HL-60/S4 treated with phorbol 12-myristate 13-acetate at 8.2 ng/mL for 4 days and 3 days (cell line): Measurements from ENCODE around the gene TMEM114.

Experiments
- in situ Hi-C: fragments of 300-500 bp; cut with MboI; formaldehyde crosslinking; loops from 2 replicates; pipeline ENCODE4 v1.15.0; 2022; ENCODE audit warnings: low sequenced_read_pairs

TMEM114 gene

DNA sequence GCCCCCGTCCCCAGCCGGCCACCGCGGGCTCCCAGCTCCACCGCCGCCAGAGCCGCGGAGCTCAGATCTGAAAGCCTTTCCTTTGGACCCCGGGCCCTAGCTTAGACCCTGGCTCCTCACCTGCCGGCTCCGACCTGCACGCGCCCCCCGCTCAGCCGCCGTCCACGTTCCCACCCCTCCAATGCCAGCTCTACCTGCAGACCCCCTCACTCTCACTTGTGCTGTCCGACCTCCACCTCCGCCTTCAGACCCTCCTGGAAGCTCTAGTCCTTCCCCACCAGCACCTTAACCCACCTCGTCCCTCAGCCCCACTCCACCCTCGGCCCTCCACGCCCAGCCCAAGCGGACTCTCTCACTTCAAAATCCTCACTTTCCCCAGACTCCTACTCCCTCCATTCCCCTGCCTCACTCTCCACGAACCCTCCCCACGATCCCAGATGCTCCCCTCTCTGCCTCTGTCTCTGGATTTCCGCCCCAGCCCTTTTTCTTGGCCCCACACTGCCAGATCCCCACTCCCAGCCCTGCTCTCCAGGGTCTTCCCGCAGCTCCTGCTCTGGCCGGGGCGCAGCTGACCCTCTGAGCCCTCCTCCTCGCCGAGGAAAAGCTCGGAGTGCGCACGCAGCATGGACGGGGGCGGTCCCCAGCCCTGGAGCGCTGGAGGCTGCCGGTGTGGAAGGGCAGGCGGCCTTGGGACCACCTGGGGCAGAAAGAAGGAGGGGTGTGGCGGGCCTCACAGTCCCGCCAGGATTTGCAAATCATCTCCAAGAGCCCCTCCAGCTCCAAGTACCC, at the start of gene TMEM114:
TSS of gene TMEM114 (minus strand) at position 612 of the 789 bp plus-strand sequence. CDS start 673 bp downstream, outside the sequence.
- in situ Hi-C loops: no loop called here

DNA sequence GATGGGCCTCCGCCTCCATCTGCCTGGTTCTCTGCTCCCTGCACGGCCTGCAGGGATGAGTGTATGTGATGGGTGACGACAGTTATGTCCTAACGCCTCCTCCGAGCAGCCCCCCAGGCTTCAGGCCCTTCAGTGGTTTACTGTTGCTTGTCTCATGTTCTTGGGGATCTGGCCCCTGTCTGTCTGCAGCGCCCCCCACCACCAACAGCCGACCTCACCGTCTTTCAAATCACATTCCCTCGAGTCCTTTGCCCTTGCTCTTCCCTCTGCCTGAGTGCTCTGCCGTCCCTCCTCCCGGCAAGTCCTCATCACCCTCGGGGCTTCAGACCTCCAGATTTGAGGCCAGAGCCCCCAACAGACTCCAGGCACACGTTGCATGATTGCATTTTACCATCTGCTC, 49.4 kb upstream of the TMEM114 start:
- in situ Hi-C loops: no loop called here

DNA sequence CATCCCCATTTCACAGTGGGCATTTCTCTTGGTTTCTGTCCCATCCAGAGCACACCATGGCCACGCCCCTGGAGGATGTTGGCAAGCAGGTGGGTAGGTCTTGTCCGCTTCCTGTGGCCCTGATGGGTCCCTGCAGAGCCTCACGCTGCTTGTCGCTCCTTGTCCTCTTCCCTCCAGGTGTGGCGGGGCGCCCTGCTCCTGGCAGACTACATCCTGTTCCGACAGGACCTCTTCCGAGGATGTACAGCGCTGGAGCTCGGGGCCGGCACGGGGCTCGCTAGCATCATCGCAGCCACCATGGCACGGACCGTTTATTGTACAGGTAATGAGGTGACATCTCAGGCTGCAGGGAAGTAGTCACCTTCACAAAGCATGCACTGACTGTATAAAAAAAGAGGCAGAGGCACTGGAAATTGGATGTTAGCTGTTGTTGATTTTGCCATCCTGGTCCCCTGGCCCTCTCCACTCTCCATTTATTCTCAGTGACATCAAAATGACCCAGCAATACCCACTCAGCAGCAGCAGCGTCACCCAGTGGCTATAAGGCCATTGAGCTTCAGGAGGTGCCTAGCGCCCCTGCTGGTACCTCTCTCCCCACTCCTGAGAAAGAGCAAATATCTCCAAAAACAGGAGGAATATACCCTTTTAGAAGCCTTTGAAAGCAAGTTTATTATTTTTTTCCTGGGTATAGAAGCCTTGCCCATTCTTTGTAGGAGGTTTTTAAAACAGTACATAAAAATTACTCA, 44.9 kb upstream of the TMEM114 start:
- in situ Hi-C loops: no loop called here

DNA sequence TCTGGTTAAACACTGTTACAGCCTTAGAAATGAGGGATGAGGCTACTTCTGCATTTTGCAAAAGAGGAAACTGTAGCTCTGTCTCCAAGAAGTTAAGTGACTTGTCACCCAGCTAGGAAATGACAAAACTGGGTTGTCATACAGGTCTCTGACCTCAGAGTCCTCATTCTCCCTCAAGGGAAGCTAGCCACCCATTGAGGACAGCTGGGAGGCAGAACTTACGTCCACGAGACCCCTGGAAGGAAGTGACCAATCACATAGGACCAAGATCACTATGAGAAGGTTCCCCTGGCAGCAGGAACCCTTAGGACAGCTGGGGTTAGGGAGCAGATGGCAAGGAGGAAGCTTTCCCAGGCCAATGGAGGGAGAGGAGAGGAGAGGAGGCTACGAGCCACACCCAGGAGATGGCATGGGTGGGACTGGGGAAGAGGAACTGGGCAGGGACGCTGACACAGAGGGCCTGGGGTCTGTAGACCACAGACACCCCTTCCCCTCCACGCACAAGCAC, 42.4 kb upstream of the TMEM114 start:
- in situ Hi-C loops: no loop called here

DNA sequence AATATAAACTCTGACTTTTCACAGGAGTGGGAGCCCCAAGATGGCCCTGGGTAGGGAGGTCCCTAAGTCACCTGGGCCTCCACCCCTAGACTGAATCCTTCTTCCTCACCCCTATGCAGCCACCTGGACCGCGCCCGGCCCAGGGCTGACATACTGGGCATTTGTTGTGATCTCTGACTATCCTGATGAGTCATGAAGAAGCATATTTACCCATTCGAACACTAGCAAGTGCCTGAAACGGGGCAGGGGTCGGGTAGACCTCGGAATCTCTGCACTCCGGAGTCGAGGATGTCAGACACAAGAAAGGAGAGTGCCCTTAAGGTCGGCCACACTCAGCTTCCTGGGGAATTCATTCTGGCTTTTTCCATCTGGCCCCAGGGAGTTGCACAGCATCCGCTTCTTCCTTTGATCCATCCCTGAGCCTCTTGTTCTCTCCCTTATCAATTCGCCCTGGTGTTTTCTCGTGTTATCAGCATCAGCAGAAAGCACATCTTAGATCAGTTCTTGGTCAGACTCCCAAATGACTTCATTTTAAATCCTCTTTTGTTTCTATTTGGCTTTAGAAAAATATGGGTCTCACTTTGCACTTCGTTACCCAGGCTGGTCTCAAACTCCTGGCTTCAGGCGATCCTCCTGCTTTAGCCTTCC, 41.6 kb upstream of the TMEM114 start:
- in situ Hi-C loops: no loop called here

DNA sequence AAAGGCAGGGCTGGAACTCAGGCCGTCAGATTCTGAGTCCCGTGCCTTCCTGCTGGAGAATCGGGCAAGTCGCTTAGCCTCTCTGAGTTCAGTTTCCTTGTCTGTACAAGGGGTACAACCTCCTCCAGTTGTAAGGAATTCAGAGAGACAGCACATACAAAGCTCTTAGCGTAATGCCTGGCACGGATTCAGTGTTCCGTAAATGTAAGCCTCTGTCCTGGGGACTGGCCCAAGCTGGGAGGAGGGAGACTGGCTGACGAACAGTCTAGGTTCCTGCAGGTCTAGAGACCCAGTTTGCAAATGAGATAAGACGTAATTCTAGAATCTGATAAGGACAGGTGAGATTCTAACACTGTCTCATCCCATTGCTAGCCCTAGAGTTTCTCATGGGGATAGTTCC, 41.1 kb upstream of the TMEM114 start:
- in situ Hi-C loops: no loop called here

DNA sequence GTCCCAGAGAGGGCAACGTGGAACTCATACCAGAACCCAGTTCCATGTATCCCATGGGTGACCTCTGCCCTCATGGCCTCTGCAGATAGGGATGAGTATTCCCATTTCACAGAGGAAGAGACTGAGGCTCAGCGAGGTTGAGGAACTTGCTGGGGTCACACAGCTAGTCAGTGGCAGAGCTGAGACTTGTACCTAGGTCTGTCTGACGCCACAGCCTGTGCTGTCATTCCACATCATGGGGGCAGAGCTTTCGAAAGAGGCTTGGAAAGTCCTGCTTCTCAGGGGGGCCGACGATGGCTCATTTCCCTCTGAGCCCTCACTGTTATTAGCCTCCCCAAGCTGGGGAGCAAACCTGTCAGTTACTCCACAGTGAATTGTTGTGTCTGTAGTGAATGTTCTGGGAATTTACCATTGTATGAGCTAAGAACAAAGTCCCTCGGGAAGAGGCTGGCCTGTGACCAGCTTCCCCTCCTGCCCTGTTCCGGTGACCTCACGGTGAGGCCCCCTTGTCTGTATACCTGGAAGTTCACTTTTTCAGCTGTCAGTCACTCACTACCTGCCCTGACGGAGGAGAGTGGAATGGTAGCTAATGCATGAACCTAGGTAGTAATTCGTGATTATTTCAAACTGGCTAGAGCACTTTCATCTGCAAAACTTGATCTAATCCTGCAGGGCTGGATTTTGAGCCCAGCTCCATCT, 40.1 kb upstream of the TMEM114 start:
- in situ Hi-C loops: no loop called here

DNA sequence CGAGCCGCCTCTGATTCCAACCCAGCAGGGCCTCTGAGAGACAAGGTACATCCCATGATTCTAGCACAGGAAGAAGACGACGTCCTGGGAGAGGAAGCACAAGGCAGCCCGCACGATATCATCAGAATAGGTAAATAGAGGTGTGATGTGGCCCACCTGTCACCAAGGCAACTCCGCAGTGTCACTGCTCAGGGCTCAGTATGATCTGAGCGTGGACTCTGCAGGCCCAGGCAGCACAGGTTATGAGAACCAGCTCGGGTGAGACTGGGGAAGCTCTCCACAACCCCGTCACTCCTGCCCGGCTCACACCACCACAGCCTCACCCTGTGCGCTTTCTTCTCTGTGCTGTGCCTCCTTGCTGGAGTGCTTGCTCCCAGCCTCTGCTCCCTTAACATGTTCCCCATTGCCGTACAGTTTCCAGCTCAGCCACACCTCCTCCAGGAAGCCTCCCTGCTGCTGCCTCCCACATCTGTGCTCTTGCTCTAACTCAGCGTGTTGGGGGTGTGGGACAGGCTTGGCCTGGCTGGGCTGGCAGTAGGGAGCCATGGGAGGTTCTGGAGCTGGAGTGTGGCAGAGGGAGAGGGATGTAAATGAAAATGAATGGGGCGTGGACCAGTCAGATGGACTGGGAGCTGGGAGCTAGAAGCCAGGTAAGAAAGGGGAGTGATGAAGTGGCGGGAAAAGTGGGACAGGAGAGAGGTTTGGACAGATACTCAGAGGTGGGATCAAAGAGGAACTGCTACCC, 38.8 kb upstream of the TMEM114 start:
- in situ Hi-C loops: no loop called here

DNA sequence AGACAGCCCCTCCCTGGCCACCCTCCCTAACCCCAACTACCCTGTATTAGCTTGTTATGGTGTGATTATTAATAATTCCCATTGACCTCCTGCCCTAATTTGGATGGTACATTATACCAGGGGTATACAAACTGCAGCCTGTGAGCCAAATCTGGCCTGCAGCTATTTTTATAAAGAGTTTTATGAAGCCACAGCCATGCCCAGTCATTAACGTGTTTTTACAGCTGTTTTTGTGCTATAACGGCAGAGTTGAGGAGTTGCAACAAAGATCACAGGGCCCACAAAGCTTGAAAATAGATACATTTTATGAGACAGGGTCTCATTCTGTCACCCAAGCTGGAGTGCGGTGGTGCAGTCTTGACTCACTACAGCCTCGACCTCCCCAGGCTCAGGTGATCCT, 37.1 kb upstream of the TMEM114 start:
- in situ Hi-C loops: no loop called here

DNA sequence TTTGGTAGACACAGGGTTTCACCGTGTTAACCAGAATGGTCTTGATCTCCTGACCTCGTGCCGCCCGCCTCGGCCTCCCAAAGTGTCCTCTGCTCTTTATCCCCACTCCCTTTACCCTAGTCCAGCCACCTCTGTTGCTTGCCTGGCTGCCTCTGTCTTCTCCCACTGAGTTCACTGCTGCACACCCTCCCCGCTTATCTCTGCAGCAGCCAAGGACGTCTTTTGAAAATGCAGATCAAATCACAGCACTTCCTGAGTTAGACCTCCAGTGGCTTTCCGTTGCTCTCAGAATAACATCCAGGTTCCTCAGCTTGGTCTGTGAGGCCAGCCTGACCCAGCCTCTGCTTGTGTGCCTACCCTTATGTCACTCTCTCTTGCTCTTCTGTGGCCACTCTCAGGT, 36.6 kb upstream of the TMEM114 start:
- in situ Hi-C loops: no loop called here

DNA sequence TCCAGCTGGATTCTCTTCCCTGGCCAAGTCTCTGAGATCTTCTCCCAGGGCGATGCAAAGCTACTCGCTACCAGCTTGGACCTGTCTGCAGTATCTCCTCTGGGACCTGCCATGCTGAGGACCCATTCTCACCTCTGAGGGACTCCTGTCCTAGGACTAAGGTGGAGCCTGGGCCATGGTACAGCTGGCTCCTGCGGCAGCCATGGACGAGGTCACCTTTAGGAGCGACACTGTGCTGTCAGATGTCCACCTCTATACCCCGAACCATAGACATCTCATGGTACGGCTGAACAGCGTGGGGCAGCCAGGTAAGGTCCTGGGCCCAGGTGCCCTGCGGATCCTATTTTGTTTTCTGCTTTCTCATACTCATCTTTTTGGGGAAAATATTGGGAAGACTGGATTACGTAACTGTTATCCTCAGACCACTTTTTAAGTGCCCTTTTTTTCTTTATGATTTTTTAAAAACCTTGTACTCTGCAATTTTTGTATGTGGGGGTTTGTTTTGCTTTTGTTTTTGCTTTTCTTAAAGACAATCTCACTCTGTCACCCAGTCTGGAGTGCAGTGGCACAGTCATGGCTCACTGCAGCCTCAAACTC, 35.3 kb upstream of the TMEM114 start:
- in situ Hi-C loops: no loop called here

DNA sequence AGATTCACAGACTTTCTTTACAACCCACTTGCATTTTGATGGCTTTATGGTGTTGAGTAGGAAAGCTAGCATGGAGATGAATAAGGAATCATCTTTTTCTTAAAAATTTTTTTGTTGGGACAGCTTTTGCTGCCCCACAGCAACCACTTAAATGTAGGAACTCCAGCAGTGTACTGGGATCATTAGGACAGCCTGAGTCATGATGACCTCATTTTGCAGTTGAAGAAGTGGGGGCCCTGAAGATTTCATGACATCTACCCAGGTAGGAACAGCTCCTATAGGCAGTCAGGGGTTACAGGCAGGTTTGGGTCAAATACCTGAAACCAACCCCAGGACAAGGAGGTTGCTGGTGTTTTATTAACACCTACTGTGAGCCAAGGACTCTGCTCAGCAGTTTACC, 33.3 kb upstream of the TMEM114 start:
- in situ Hi-C loops: no loop called here

DNA sequence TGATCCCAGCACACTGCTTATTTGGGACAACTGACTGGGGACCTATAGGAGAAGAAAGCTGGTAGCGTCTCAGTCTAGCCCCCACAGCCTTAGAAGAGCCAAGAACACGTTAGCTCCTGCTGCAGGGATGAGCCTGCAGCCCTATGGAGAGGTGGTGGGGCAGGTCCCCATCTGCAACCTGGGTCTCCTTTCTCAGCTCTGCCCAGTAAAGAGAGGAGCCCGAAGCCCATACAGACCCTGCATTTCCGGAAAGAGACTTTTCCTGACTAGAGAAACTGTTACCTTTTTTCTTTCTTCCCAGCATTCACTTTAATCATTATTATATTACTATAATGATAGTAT, 32.0 kb upstream of the TMEM114 start:
- in situ Hi-C loops: no loop called here

DNA sequence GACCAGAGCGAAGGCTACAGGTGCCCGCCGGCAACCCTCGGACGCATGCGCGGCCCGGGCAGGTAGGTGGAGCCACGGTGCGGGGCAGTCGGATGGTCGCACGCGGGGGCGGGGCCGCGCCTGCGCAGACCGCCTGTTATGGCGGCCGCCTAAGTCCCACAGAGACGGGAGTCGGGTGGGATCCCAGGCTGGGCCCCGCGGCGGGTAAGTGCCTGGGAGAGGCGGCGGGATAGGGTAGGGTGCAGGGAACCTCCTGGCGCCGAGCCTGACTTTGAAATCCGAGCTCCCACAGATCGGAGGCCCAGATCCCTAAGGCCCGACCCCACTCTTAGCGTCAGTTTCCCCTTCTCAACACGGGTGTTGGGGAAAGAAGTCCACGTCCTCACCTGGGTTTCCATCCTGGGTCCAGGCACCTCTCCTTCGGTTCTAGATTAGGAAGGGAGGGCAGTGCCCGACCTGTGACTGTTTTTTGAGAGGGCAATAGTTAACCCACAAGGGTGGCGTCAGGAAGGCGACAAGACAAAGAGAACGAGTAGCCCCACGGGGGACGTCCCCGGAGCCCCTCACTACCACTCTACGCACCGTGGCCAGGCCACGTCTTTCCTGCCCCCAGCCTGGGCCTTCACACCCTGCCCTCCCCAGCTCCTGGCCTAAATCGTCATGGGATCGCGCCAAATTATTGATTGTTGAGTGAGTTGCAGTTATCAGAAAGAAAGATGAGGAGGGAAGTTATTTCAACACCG, 31.4 kb upstream of the TMEM114 start, which contains the start of gene METTL22:
TSS of gene METTL22 (plus strand) at position 127 of the 743 bp plus-strand sequence. CDS start 3,968 bp downstream, outside the sequence.
- in situ Hi-C loops: no loop called here

DNA sequence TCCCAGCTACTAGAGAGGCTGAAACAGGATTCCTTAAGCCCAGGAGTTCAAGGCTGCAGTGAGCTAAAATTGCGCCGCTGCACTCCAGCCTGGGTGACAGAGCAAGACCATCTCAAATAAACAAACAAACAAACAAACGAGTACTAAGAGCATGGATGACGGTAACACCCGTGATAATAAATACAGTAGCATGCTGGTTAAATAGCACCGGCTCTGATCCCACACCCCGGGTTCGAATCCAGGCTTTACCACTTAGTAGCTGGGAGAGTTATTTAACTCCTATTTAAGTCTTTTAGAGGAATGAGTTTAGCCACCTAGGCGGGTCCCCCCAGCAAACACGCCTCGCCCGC, 30.9 kb upstream of the TMEM114 start:
- in situ Hi-C loops: no loop called here

DNA sequence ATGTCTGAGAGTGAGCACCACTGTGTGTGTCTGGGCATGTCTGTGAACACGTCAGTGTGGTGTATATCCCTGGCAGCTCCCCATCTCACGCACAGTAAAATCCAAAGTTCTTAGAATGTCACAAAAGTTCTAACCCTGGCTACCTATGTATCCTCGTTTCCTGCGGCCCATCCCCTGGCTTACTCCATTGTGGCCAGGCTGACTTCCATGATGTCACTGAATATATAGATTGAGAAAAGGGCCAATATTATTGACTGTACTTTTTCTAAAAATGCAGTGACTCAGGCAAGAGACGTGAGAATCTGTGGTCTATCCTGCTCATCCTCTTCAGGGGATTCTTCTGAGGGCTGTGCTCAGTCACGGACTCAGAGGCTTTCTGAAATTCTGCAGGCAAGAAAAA, 30.2 kb upstream of the TMEM114 start:
- in situ Hi-C loops: no loop called here

DNA sequence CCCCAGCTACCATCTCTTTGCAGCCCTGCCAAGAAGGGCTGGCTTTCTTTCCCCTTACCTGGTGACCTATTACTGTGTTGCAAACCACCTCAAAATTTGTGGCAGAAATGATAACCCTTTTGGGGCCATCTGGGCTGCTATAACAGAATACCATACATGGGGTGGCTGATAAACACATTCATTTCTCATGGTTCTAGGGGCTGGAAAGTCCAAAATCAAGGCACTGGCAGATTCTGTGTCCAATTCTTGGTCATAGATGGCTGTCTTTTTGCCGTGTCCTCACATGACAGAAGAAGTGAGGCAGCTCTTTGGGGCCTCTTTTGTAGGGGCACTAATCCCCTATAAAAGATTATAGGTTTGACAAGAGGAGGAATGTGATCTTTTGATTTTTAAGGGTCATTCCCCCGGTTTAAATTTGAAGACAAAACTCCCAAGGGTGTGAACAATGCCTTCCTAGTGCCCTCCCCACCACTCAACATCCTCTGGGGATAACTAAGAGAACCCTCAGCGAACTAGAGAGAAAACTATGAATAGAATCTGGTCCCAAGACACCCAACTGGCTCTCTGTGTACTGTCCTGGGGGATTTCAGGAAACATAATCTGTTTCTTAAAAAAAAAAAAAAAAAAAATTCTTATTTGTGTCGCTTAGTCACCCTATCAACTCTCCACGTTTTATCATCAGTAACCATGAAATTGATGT, 29.5 kb upstream of the TMEM114 start:
- in situ Hi-C loops: no loop called here

DNA sequence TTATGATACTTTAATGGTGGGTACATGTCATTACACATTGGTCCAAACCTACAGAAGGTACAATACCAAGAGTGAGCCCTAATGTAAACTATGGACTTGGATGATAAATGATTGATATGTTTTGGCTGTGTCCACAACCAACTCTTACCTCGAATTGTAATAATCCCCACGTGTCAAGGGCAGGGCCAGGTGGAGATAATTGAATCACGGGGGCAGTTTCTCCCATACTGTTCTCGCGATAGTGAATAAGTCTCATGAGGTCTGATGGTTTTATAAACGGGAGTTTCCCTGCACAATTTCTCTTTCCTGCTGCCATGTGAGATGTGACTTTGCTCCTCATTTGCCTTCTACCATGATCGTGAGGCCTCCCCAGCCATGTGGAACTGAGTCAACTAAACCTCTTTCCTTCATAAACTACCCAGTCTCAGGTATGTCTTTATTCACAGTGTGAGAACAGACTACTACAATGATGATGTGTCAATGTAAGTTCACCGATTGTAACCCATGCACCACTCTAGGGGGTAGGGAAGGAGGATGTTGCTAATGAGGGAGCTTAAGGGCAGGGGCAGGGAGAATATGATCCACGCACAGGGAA, 24.2 kb upstream of the TMEM114 start:
- in situ Hi-C loops: no loop called here
